Endothelial cell of hepatic sinusoid (primary cell): ENCODE results near the gene FOXN3.
"Not testable (repeated sequence)": the region's sequence is repeated elsewhere in the genome, so short reads cannot be mapped to it uniquely, and the experiment has no call there.

ENCODE experiments used
- in situ Hi-C: cut with HindIII; loops from 2 replicates; pipeline ENCODE4 v1.10.0; 2017; ENCODE audit warnings: low sequenced_read_pairs

Gene FOXN3

GRCh38 chr14:89212386-89213235, 204.4 kb downstream of the FOXN3 start:
- in situ Hi-C loops: no loop called here

- in situ Hi-C loops: no loop called here
These were observed 207.5 kb downstream of the FOXN3 start for GRCh38 chr14:89209558-89209957.

- in situ Hi-C loops: no loop called here
These were observed 209.1 kb downstream of the FOXN3 start for GRCh38 chr14:89207925-89208328.

DNA sequence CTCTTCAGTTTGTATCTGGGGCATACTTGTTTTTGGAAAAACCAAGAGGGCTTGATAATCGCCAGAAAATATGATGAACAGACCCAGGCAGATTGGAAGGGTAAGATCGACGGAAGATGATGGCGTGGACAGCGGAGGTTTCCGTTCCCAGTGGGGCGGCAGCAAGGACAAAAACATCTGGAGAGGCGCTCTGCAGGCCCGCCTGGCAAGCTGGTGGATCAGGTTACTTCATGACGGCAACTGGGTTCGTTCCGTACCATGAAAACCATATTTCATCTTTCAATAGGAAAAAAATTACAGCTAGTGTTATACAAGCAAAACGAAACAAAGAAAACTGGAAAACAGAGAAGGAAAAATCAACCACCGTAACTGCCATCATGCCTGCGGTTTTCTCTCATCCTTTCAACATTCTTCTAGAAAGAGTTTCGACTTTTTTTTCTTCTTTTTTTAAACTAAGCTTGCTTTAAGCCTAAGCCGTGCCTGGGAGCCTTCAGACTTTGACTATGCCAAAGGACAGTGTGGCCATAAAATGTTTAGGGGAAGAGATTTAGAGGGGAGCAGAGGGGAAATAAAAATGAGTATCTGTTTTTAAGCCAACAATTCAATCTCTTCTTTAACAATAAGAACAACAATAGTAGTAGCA, 210.5 kb downstream of the FOXN3 start:
- in situ Hi-C loops: no loop called here

DNA sequence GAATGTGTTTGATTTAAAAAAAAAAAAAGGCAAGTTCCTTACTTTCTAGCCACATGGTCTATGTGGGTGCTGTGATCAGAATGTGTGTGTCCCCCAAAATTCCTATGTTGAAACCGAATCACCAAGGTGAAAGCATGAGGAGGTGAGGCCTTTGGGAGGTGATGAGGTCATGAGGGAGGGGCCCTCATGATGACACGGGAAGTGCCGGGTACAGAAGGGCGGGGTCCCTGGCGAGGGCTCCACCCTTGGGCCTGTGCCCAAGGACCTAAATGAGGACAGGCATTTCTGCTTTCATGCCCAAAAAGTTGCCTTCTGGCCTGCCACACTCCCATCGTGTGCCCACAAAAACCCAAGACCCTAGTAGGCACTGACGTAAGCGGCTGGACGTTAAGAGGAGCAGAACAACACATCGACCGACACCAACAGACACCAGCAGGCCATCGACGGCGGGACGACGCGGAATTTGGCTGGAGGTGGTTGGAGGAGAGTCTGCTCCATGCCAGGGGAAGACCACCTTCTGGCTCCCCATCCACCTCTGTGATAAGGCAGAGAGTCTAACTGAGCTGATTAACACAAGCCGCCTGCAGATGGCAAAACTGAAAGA, 211.8 kb downstream of the FOXN3 start:
- in situ Hi-C loops: no loop called here

GRCh38 chr14:89202413-89203190, 214.4 kb downstream of the FOXN3 start:
- in situ Hi-C loops: no loop called here

DNA sequence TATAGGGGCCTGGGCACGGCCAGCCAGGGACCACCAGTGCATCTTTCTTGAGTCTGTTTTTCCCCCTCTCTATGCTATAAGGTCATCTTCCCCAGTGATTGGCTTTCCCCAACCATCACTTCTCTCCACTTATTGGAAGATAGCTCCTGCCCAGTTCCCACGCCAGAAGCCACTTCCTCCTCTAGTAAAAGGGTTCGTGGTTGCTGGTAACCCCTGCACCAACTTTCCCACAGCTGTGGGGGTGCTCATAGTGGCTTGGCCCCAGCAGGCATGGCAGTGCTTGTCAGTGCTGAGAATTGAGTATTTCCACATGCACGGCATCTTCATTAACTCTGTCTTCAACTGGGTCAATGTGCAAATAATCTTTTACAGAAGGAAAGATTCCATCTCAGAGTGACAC, 215.4 kb downstream of the FOXN3 start:
- in situ Hi-C loops: no loop called here

- in situ Hi-C loops: not testable (repeated sequence)
These were observed 217.7 kb downstream of the FOXN3 start for GRCh38 chr14:89199357-89199756.

- in situ Hi-C loops: no loop called here
These were observed 218.3 kb downstream of the FOXN3 start for GRCh38 chr14:89198544-89199329.

GRCh38 chr14:89197623-89198022, 219.4 kb downstream of the FOXN3 start:
- in situ Hi-C loops: no loop called here

DNA sequence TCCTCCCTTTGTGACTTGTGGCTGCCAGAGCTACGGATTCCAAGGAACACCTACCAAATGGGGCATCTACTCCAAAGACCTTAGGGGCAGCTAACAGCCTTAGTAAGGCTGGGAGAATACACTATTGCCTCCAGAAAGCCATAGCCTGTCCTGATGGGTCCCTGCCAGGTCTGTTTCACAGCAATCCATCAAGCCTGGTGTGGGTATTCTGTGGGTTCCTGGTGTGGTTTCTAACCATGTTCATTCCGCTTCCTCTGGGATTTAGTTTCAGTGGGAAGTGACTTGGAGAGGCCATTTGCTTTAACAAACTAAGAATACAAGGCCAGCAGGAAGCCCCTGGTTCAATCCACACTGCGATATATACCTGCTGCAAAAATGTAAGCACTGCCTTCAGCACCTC, 220.5 kb downstream of the FOXN3 start:
- in situ Hi-C loops: no loop called here

DNA sequence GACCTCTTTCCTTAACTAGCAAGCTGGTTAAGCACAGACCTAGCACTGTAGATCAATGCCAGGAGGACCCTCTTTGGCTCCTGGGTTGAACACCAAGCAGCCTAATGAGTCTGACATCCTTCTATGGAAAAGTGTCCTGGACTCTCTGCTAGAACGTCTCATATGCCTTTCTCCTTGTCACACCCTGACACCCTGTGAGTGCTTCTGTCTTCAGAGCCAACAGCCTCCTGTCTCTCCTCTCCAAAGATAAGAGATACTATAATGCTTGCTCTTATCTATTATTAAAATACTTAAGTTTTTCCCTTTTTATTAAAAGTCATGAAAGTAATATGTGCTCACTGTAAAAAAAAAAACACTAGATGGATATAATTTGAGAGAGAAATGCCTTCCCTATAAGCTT, 222.7 kb downstream of the FOXN3 start:
- in situ Hi-C loops: no loop called here

DNA sequence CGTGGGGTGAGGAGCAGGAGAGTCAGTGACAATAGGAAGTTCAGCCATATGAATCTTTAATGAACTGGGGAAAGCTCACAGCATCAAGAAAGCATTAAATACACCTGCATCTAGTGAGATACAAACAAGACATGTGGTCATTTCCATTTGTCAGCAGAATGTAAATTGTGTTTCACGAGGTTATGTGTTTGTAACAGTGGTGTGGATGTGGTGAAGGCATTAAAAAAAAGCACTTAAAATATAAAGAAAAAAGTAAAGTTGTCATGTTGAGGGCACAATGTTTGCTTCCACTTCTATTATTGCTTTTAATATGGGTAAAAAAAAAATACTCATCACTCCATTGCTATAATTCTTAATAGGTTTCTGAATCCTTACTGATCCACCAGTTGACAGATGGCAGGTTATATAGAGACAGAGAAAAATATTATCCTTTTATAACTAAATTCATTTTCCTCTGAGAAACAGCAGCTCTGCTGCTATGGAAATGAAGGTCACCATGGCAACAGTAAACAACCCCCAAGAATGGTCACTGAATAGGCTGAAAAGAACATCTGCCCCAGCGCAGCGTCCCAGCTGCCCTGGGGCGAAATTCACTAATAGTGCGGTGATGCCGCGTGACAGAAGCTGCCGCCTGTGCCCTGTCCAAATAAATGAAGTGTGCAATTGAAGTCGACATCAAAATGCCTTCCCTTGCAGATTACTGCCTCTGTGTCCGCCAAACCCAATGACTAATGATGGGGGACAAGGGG, 226.1 kb downstream of the FOXN3 start:
- in situ Hi-C loops: no loop called here

GRCh38 chr14:89188492-89188891, 228.5 kb downstream of the FOXN3 start:
- in situ Hi-C loops: no loop called here

DNA sequence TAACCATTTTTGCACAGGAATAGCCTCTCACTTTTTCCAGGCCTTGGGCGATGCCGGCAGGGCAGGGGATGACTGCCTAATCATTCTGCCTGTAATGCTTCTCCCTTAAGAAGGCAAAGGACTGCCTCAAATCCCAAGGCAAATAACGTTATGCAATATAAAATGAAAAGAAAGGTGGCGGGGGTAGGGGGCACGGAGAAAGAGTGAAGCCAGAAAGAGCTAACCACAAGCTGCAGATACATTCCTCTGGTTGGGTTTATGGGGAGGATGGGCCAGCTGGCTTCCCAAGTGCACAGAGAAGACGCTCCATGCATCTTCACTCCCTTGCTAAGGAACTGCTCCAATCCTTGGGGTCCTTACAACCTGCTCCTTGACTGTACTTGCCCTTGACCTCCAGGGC, 229.5 kb downstream of the FOXN3 start:
- in situ Hi-C loops: no loop called here

DNA sequence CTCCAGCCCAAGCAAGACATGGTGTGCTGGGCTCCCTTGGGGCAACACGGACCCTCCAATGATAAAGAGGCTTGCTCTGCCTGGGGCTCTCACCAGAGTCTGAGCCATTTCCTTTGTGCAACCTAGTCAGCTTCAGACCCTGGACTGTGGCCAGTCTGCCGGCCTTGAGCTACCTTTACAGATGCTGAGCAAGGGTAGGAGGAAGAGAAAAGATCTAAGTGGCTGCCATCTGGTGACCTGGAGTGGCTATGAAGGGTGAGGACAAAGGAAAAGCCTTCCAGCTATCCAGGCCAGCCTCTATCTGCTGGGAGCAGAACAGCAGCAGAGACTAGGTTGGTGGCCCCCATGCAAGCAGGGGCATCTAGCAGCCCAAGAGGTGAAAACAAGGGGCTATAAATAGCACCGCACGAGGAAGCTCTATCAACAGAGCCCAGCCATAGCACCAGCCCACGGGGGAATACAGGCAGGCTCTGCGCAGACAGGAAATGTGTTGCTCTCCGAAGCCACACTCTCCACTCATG, 230.1 kb downstream of the FOXN3 start:
- in situ Hi-C loops: no loop called here

DNA sequence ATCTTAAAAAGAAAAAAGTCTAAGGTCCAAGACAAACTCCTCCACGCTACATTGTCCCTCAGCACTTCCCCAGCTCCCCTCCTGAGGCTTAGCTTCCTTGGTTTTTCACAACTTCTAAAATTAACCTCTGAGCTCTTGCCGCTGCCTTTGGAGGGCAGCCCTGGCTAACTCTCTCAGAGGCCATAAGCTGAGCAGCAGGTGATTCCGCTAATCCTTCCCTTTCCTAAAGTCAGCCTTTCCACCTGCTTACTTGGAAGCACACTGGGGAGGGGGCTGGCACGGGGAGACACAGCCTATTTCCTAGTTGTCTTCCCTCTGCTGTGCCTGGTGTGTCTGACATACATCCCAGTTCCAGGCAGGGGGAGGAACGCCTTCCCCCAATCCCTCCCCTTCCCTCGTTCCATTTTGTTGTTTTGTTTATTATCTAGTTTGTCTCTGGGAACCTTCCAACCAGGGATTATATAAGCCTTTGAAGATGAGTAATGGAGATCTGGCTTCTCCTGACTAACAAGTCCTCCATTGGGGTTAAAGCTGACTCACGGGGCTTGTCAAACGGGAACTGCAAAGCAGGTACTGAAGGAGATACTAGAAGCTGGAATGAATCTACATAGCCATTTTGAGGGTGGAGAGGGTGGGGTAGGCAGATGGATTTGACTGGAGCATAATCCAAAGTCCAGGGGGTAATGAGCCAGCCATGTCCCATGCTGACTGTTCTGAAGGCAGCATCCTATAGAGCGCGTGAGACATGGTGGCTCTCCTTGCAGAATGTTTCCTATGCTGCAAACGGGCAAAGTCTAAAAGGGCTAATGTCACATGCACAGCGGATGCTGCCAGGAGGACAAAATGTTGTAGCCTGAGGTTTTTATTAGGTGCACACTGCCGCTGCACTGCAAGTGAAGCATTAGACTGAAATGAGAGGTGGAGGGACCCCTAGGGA, 230.8 kb downstream of the FOXN3 start:
- in situ Hi-C loops: no loop called here

DNA sequence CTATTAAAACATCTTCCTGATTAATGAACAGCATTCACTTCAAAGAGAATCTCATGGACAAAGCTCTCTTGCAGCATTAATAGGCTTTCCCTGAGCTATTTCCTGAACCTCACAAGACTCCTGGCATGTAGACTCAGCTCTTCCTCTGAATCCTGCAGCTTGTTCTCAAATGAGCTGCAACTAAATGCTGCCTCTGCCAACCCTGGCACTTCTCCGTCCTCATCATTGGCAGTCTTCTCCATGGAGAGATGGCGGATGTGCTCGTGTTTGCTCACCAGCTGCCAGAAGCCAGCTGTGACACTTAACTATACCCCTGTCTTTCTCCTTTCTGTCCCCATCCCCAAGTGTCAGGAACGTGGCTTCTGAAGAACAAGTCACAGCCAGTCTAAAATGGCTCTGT, 232.1 kb downstream of the FOXN3 start:
- in situ Hi-C loops: no loop called here
